Urinary bladder (tissue), 4 donors: ENCODE measurements around the gene ADISSP. TPM values are rescaled to one million over a fixed set of nuclear protein-coding genes. Genes with fewer than 3 reads are reported as not detected.

Source experiments
- DNase-seq: peaks from one replicate; pipeline ENCODE4 v3.0.0-alpha.2; 2015; ENCODE audit errors: extremely low spot score
- H3K27ac ChIP-seq: one replicate; pipeline ENCODE4 v1.5.1; 2013; ENCODE audit warnings: low read depth, mild to moderate bottlenecking, moderate library complexity
- H3K36me3 ChIP-seq: one replicate; pipeline ENCODE4 v1.6.1; 2013; ENCODE audit warnings: mild to moderate bottlenecking, moderate library complexity; ENCODE audit not compliant: insufficient read depth
- H3K4me1 ChIP-seq: one replicate; pipeline ENCODE4 v1.6.1; 2013; ENCODE audit warnings: mild to moderate bottlenecking, moderate library complexity; ENCODE audit not compliant: insufficient read depth
- H3K4me3 ChIP-seq: one replicate; pipeline ENCODE4 v1.5.1; 2013; ENCODE audit warnings: low read depth, low read length
- WGBS: extraction: QIAGEN DNeasy Blood & Tissue Kit; methylation state at CpG from one replicate; pipeline ENCODE4 v1.1.7; 2013; 5-methylcytosine and 5-hydroxymethylcytosine counted together
- polyA plus RNA-seq: library from polyadenylated mRNA; stranded (reverse); fragments of 200-250 nt; gene quantifications from one replicate; pipeline ENCODE4 v1.2.3, GENCODE V29; 2013
- total RNA-seq: library from RNA; depleted of rRNA; stranded (reverse); fragments of >200 nt; gene quantifications from one replicate; pipeline ENCODE4 v1.2.3, GENCODE V29; 2014
- donor health status: healthy with polysubstance abuse.
- donor health status: healthy.

The ADISSP gene
- total and polyA plus RNA-seq, 2 donors = 10.0 to 109 TPM

DNA sequence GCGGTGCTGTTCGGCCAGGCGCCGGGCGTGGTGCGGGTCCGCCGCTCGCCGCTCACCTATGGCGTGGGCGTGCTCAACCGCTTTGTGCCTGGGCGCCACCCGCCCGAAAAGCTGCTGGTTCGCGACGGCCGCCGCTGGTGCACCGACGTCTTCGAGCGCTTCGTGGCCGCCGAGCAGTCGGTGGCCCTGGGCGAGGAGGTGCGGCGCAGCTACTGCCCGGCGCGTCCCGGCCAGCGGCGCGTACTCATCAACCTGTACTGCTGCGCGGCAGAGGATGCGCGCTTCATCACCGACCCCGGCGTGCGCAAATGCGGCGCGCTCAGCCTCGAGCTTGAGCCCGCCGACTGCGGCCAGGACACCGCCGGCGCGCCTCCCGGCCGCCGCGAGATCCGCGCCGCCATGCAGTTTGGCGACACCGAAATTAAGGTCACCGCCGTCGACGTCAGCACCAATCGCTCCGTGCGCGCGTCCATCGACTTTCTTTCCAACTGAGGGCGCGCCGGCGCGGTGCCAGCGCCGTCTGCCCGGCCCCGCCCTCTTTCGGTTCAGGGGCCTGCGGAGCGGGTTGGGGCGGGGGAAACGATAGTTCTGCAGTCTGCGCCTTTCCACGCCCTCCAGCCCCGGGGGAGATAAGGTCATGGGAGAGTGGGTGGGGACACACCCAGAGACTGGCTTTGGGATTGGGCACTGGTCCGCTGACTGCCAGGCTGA lies 15.7 kb downstream of the ADISSP start:
- Histone ChIP-seq H3K4me1 (no peaks in the 10 kb centered on the region), H3K36me3 (no peaks in the 10 kb centered on the region), H3K27ac (no peak overlapping the region), H3K4me3 (peak overlapping the region; percentile 19)
- WGBS = 45% methylated on average over 95 of the region's 95 CpGs
- DNase-seq = no peak

DNA sequence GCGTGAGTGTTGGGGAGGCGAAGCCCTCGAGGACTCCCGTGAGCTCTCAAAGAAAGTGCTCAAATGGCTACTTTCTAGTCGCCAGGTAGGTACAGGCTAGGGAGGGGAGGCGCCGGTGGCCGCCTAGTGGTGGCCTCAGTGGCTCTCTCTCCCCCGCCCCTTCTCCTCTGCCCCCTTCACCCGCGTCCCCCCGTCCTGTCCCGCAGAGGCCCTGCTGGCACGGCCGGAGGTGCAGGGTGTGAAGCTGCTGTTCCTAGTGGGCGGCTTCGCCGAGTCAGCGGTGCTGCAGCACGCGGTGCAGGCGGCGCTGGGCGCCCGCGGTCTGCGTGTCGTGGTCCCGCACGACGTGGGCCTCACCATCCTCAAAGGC lies 16.3 kb downstream of the ADISSP start:
- H3K27ac ChIP-seq = no peak overlapping the region
- no peaks in the 10 kb centered on the region for H3K4me1 ChIP-seq
- H3K4me3 ChIP-seq = no peak overlapping the region
- no peak for DNase-seq
- WGBS = 84% methylated on average over 31 of the region's 31 CpGs
- H3K36me3 ChIP-seq = no peaks in the 10 kb centered on the region

DNA sequence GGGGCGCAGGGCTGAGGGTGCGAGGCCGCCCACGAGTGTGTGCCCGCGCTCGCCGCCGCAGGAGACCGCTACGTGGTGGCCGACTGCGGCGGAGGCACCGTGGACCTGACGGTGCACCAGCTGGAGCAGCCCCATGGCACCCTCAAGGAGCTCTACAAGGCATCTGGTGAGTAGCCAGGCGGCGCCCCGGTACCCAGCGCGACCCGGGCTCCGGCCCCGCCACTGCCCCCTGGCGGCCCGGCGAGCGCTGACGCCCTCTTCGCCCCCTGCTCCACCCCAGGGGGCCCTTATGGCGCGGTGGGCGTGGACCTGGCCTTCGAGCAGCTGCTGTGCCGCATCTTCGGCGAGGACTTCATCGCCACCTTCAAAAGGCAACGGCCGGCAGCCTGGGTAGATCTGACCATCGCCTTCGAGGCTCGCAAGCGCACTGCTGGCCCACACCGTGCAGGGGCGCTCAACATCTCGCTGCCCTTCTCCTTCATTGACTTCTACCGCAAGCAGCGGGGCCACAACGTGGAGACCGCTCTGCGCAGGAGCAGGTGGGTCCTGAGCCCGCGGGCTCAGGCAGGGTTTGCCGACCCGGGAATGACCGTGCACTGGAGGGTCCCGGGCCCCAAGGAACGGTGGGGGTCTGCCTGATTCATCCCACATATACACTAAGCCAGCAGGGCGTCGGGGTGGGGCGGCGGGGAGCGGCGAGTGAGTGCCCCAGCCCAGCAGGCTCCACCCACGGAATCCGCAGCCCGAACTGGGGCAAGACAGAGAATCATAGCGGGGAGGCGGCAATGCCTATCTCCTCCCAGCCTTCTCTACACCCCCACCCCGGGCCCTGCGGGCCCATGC lies 17.6 kb downstream of the ADISSP start:
- no peak for DNase-seq
- Histone ChIP-seq H3K4me3 (no peak overlapping the region), H3K27ac (no peak overlapping the region), H3K4me1 (no peaks in the 10 kb centered on the region), H3K36me3 (no peaks in the 10 kb centered on the region)
- 63% methylated on average over 72 of the region's 72 CpGs for WGBS

DNA sequence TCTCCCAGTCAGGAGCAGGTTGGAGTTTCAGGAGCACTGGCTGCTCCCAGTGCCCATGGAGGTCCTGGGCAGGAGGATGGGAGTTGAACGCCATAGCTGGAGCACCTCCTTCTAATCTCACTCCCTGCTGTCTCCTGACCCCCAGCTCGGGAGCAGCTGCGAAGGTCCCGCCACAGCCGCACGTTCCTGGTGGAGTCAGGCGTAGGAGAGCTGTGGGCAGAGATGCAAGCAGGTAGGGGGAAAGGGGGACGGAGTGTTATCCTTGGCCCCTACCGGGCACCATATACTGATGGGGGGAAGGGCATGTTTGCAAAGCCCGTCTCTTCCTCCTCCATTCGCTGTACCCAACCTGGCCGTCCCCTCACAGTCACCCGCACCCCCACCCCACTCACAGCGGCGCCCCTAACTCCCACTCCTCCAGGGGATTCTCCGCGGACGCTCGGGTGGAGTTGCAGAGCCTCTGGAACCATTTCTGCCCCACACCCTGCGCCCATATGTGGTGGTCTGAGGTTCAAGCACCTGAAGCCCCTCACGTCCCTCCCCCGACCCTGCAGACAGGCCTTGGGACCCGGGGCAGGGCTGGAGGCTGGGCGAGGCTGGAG lies 18.4 kb downstream of the ADISSP start:
- WGBS = 82% methylated on average over 24 of the region's 24 CpGs
- Histone ChIP-seq H3K4me1 (no peaks in the 10 kb centered on the region), H3K4me3 (no peak overlapping the region), H3K36me3 (no peaks in the 10 kb centered on the region), H3K27ac (no peak overlapping the region)
- no peak for DNase-seq

DNA sequence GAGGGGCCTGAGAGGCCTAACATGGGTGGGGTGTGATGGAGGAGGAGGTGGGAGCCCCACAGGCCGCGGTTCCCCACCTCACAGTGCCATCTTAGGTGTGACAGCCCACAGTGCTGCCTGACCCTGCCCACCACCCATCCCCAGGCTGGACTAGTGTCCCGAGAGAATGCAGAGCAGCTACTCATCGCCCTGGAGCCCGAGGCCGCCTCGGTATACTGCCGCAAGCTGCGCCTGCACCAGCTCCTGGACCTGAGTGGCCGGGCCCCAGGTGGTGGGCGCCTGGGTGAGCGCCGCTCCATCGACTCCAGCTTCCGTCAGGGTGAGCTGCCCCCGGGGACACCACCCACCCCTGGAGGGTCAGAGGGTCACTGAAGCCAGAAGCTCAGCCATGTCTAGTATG lies 19.5 kb downstream of the ADISSP start:
- Histone ChIP-seq H3K36me3 (no peaks in the 10 kb centered on the region), H3K4me1 (no peaks in the 10 kb centered on the region), H3K4me3 (no peak overlapping the region), H3K27ac (no peak overlapping the region)
- no peak for DNase-seq
- WGBS = 92% methylated on average over 16 of the region's 16 CpGs

DNA sequence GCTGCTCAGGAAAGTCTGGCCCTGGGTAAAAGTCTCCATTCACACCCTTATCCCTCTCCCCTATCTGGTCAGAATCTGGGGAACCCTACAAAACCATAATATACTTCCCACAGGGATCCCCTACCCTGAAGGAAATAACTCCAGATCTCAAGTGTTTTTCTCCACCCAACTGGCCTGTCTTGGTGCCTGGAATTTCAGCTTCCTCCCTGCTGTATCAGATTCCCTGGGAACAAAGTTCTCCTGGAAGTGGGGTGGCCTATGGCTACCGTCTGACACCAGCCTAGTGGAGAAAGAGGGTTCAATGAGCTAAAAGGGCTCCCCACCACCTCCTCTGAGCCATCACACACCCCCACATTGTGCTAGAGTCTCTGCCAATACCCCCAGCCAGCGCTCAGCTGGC lies 20.1 kb downstream of the ADISSP start:
- Histone ChIP-seq H3K27ac (no peak overlapping the region), H3K4me1 (no peaks in the 10 kb centered on the region), H3K36me3 (no peaks in the 10 kb centered on the region), H3K4me3 (no peak overlapping the region)
- DNase-seq = no peak
- WGBS = 87% methylated on average over 2 of the region's 2 CpGs

DNA sequence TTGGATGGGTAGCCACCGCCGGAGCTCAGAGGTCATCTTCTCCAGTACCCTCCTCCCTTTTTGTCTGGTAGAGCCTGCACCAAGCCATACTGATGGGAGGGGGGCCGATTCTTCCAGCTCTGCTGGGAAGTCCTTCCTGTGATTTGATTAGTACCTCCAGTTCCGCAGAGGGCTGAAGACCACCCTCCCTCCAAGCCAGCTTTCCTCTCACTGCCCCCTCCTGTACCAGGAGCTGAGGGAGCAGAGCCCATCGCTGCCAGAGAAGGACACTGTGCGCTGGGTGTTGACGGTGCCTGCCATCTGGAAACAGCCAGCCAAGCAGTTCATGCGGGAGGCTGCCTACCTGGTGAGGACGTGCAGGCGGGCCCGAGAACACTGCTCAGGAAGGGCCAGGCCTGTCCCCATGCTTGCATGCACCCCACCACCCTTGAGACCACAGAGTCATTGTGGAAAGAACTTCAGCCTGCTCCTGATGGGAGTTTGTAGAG lies 21.8 kb downstream of the ADISSP start:
- no peak for DNase-seq
- Histone ChIP-seq H3K4me3 (no peak overlapping the region), H3K4me1 (no peaks in the 10 kb centered on the region), H3K36me3 (no peaks in the 10 kb centered on the region), H3K27ac (no peak overlapping the region)
- 77% methylated on average over 11 of the region's 11 CpGs for WGBS

DNA sequence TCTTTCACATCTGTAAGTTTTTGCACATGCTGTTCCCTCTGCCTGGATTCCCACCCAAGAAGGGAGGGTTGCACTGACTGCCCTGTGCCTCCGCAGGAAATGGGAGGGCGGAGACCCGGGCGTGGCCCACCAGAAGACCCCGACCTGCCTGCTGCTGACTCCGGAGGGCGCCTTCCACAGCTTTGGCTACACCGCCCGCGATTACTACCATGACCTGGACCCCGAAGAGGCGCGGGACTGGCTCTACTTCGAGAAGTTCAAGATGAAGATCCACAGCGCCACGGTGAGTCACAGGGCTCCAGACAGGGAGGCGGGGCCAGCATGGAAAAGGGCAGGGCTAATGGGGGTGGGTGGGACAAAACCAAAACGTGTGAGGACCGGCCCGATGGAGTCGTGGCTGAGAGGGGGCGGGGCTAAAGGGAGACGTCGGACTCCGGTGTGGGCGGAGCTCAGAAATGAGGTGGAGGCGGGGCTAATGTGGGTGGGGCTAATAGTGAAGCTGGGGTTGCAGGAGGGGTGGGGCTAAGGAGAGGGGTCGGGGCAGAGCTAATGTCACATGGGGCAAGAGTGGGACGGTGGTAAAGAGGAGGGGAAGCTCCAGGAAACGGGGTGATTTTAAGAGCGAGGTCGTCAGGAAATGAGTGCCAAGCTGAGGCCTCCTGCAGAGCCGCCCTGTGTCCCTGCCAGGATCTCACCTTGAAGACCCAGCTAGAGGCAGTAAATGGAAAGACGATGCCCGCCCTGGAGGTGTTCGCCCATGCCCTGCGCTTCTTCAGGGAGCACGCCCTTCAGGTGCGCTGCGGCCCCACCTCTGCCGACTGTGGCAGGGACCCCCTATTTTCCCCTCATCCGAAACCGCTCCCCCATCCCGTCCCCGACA lies 22.5 kb downstream of the ADISSP start:
- no peak overlapping the region for H3K4me3 ChIP-seq
- no peaks in the 10 kb centered on the region for H3K36me3 ChIP-seq
- no peak overlapping the region for H3K27ac ChIP-seq
- DNase-seq = no peak
- H3K4me1 ChIP-seq = no peaks in the 10 kb centered on the region
- WGBS = 47% methylated on average over 45 of the region's 45 CpGs

DNA sequence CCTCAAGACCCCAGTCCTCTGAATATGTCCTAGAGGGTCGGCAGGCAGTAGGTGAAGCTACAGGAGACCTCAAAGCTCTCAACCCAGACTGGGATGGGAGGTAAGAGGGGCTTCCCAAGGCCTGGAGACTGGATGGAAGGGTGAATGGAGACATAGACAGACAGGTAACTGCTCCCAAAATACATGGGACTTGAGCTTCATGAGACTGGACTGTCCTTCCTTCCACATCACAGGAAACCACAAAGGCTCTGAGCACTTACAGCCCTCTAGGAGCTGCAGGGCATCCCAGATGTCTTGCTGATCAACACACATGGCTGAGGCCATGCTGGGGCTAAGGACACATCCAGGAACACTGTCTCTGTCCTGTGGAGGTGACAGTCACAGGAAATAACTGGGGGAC lies 23.5 kb downstream of the ADISSP start:
- no peak overlapping the region for H3K4me3 ChIP-seq
- H3K27ac ChIP-seq = no peak overlapping the region
- WGBS = 95% methylated on average over 1 of the region's 1 CpG
- H3K4me1 ChIP-seq = no peaks in the 10 kb centered on the region
- H3K36me3 ChIP-seq = no peaks in the 10 kb centered on the region
- no peak for DNase-seq

DNA sequence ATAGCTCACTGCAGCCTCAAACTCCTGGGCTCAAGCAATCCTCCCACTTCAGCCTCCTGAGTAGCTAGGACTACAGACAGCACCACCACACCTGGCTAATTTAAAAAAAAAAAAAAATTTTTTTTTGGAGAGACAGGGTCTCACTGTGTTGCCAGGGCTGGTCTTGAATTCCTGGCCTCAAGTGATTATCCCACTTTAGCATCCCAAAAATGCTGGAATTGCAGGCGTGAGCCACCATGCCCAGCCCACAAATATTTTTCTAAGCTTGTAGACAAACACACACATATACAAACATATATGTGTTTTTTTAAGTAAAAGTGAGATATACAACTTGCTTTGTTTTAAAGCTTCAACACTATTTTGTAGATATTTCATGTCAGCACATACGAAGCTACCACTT lies 24.3 kb downstream of the ADISSP start:
- no peak for DNase-seq
- H3K4me3 ChIP-seq = no peak overlapping the region
- 73% methylated on average over 2 of the region's 2 CpGs for WGBS
- H3K36me3 ChIP-seq = no peaks in the 10 kb centered on the region
- no peak overlapping the region for H3K27ac ChIP-seq
- no peaks in the 10 kb centered on the region for H3K4me1 ChIP-seq

DNA sequence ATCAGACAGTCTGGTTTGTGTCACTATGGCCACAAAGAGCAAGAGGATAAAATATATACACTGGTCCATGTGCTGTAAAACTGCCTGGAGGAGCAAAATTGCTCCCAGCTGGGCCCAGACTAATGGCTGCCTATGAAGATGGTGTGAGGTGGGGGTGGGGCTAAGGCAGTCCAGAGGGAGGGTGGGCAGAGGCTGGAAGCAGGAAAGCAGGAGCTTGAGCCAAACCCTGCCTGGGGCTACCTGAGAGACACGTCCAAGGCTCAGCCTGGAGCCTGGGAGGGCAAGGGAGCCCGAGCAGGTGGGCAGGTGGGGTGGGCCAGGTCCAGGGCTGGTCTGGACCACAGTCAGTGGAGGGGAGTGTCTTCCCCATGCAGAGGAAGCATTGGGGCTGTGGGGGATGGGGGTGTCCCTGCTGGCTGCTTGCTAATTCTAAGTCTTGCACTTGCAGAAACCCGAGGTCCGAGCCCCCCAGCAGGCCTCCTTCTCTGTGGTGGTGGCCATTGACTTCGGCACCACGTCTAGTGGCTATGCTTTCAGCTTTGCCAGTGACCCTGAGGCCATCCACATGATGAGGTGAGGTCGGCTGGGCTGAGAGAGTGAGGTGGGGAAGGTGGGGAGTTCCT lies 25.6 kb downstream of the ADISSP start:
- no peak for DNase-seq

DNA sequence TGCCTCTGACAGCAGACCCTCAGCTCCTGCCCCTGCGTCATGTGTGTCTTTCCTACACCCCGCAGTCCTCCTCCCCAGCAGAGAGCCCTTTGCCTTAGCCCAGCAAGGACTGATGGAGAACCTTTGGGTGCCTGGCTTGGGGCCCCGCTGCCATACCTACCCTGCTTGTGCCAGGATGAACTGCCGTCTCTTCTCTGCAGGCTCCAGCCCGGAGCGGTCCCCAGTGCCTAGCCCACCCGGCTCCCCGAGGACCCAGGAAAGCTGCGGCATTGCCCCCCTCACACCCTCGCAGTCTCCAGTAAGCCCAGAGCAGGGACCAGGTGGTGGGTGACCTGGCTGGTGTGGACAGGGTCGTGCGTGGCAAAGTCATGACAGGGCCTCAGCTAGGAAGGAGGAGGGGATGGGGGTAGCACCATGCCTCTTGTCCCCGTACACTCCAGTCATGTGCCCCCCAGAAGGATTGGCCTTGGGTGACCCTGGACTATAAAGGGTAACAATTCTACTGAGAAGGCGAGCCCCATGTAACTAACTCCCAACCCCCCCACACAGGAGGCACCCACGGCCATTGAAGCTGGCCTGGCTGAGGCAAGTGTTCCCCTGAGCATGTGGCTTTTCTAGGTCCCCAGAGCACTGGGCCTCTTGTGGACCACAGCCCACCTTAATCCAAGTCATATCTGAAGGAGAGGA lies 26.8 kb downstream of the ADISSP start:
- no peak for DNase-seq
- H3K27ac ChIP-seq = no peak overlapping the region
- H3K4me1 ChIP-seq = no peaks in the 10 kb centered on the region
- no peak overlapping the region for H3K4me3 ChIP-seq
- H3K36me3 ChIP-seq = no peaks in the 10 kb centered on the region
- WGBS = 92% methylated on average over 15 of the region's 15 CpGs

More for the DNA sequence above, 25.6 kb downstream of the ADISSP start:
- H3K36me3 ChIP-seq = no peaks in the 10 kb centered on the region
- 75% methylated on average over 7 of the region's 7 CpGs for WGBS
- H3K4me1 ChIP-seq = no peaks in the 10 kb centered on the region
- H3K27ac ChIP-seq = no peak overlapping the region
- no peak overlapping the region for H3K4me3 ChIP-seq
